Neural progenitor cell (in vitro differentiated cells): ENCODE results near the gene BCAS3.

Experiments used
- EZH2 ChIP-seq: fragments of 200-600 bp; sonication (generic); IDR thresholded peaks from 2 replicates; pipeline ENCODE4 v1.6.1; 2017; ENCODE audit warnings: antibody characterized with exemption, mild to moderate bottlenecking, moderate library complexity
- EZH2phosphoT487 ChIP-seq: fragments of 200-600 bp; sonication (generic); IDR thresholded peaks from 2 replicates; pipeline ENCODE4 v1.6.1; 2017; ENCODE audit warnings: antibody characterized with exemption
- TF ChIP-seq, protein P1 (sequence below): fragments of 200-600 bp; sonication (generic); IDR thresholded peaks from 2 replicates; pipeline ENCODE4 v1.5.1; 2017; ENCODE audit warnings: antibody characterized with exemption, mild to moderate bottlenecking

DNA sequence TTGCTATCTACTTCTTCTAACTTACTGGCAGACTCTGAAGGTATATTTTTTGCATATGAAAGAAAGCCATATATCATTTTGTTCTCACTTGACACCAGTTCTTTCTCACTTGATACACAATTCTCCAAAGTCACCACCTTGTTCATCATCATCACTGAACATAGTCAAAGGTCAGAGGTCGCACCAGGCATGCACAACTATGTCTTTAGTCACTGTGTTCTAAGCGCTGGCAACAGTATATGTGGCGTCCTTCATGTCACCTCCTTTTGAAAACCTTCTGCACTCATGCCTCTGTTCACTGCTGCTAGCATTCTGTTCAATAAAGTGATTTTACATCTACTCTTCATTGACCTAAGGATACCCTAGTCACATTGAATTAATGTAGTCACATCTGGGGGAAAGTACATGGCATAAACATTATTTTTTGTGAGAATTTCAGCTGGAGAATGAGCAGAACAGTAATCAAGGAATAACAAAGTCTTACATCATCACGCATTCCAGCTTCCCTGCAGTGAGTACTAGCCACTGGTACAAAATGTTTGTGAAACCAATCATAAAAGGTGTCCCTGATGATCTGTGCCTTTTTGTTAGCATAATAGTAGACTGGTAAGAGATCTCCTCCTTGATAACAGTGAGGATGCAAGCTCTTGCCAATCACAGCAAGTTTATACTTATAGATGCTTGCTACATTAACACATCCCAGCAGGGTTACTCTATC, 754.1 kb downstream of the BCAS3 start:
- TF ChIP-seq, protein P1, sequence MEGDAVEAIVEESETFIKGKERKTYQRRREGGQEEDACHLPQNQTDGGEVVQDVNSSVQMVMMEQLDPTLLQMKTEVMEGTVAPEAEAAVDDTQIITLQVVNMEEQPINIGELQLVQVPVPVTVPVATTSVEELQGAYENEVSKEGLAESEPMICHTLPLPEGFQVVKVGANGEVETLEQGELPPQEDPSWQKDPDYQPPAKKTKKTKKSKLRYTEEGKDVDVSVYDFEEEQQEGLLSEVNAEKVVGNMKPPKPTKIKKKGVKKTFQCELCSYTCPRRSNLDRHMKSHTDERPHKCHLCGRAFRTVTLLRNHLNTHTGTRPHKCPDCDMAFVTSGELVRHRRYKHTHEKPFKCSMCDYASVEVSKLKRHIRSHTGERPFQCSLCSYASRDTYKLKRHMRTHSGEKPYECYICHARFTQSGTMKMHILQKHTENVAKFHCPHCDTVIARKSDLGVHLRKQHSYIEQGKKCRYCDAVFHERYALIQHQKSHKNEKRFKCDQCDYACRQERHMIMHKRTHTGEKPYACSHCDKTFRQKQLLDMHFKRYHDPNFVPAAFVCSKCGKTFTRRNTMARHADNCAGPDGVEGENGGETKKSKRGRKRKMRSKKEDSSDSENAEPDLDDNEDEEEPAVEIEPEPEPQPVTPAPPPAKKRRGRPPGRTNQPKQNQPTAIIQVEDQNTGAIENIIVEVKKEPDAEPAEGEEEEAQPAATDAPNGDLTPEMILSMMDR = no peak
- TF ChIP-seq EZH2 (no peak), EZH2phosphoT487 (no peak)
